GM23338 (cell line): Measurements from ENCODE around the gene CDK5. TPM values are rescaled to one million over a fixed set of nuclear protein-coding genes. Genes with fewer than 3 reads are reported as not detected.

ENCODE experiments used
- ATAC-seq: fragments of 200-7000 bp; cut with Tn5 transposase; 3 replicates; pipeline ENCODE4 v1.9.1; 2020
- DNase-seq: peaks from one replicate; pipeline ENCODE4 v3.0.0-alpha.2; 2015; ENCODE audit warnings: low spot score
- H2AFZ ChIP-seq: fragments of 200-600 bp; sonication (generic); 2 replicates; pipeline ENCODE4 v1.8.0; 2016; ENCODE audit warnings: antibody characterized with exemption, mild to moderate bottlenecking, moderate library complexity
- H3F3A ChIP-seq: fragments of 200-600 bp; sonication (generic); replicated peaks from 2 replicates; pipeline ENCODE4 v1.8.0; 2017; ENCODE audit warnings: antibody characterized with exemption, mixed run types, low read depth
- H3K27ac ChIP-seq: fragments of 200-600 bp; sonication (generic); 2 replicates; pipeline ENCODE4 v1.6.1; 2016; ENCODE audit warnings: low read depth
- H3K27me3 ChIP-seq: fragments of 200-600 bp; sonication (generic); 2 replicates; pipeline ENCODE4 v1.8.0; 2016; ENCODE audit warnings: mild to moderate bottlenecking, mixed run types, moderate library complexity; ENCODE audit not compliant: insufficient read depth
- H3K36me3 ChIP-seq: fragments of 200-600 bp; sonication (generic); 2 replicates; pipeline ENCODE4 v1.8.0; 2016; ENCODE audit warnings: mild to moderate bottlenecking; ENCODE audit not compliant: insufficient read depth
- H3K4me1 ChIP-seq: fragments of 200-600 bp; sonication (generic); 2 replicates; pipeline ENCODE4 v1.8.0; 2016; ENCODE audit warnings: mild to moderate bottlenecking, moderate library complexity; ENCODE audit not compliant: insufficient read depth
- H3K4me2 ChIP-seq: fragments of 200-600 bp; sonication (generic); 2 replicates; pipeline ENCODE4 v1.7.1; 2017; ENCODE audit warnings: mixed run types
- H3K4me3 ChIP-seq: fragments of 200-600 bp; sonication (generic); 2 replicates; pipeline ENCODE4 v1.6.1; 2016; ENCODE audit warnings: mixed run types
- H3K79me2 ChIP-seq: fragments of 200-600 bp; sonication (generic); replicated peaks from 2 replicates; pipeline ENCODE4 v1.8.0; 2017; ENCODE audit warnings: mild to moderate bottlenecking; ENCODE audit not compliant: insufficient read depth
- H3K9me2 ChIP-seq: fragments of 200-600 bp; sonication (generic); 2 replicates; pipeline ENCODE4 v1.8.0; 2017; ENCODE audit not compliant: insufficient read depth
- H4K20me1 ChIP-seq: fragments of 200-600 bp; sonication (generic); replicated peaks from 2 replicates; pipeline ENCODE4 v1.8.0; 2017; ENCODE audit warnings: mild to moderate bottlenecking; ENCODE audit not compliant: insufficient read depth
- H3K27ac Mint-ChIP-seq: 2 replicates; pipeline ENCODE4 v1.8.0; 2020; ENCODE audit warnings: inconsistent platforms, mild to moderate bottlenecking, moderate library complexity, mixed read lengths
- H3K27me3 Mint-ChIP-seq: 3 replicates; pipeline ENCODE4 v1.8.0; 2022; ENCODE audit warnings: low read depth, mild to moderate bottlenecking, moderate library complexity, mixed read lengths, inconsistent platforms; ENCODE audit not compliant: insufficient read depth, poor library complexity
- H3K36me3 Mint-ChIP-seq: 3 replicates; pipeline ENCODE4 v1.8.0; 2021; ENCODE audit warnings: low read depth, mild to moderate bottlenecking, inconsistent platforms, moderate library complexity, mixed read lengths
- H3K4me1 Mint-ChIP-seq: 3 replicates; pipeline ENCODE4 v1.8.0; 2020; ENCODE audit warnings: mild to moderate bottlenecking, inconsistent platforms, mixed read lengths
- H3K4me3 Mint-ChIP-seq: 3 replicates; pipeline ENCODE4 v1.8.0; 2021; ENCODE audit warnings: moderate library complexity, mild to moderate bottlenecking, inconsistent platforms, mixed read lengths
- H3K9me3 Mint-ChIP-seq: 3 replicates; pipeline ENCODE4 v1.8.0; 2020; ENCODE audit warnings: moderate library complexity, mild to moderate bottlenecking, inconsistent platforms, mixed read lengths
- CREB1 ChIP-seq: fragments of 250-450 bp; sonication (Bioruptor Pico); IDR thresholded peaks from 2 replicates; pipeline ENCODE4 v1.5.0; 2020; ENCODE audit warnings: low read depth, mild to moderate bottlenecking, moderate library complexity
- JUNB ChIP-seq: IDR thresholded peaks from one replicate; pipeline ENCODE4 v1.6.1; 2016; ENCODE audit warnings: antibody characterized with exemption; ENCODE audit not compliant: unreplicated experiment
- STAT1 ChIP-seq: IDR thresholded peaks from one replicate; pipeline ENCODE4 v1.6.1; 2016; ENCODE audit warnings: antibody characterized with exemption; ENCODE audit not compliant: unreplicated experiment
- ZNF331 ChIP-seq: fragments of 250-450 bp; sonication (Bioruptor Pico); IDR thresholded peaks from 2 replicates; pipeline ENCODE4 v1.5.0; 2020; ENCODE audit warnings: low read depth, mild to moderate bottlenecking, moderate library complexity
- polyA plus RNA-seq: library from polyadenylated mRNA; unstranded; fragments of >200 nt; fragmentation: Nextera tagmentation; extraction: Ambion mirVana; gene quantifications from 2 replicates; pipeline ENCODE4 v1.2.1, GENCODE V29; 2016
- total RNA-seq: library from RNA; depleted of rRNA; stranded (reverse); fragments of >200 nt; shearing (Covaris generic); gene quantifications from 2 replicates; pipeline ENCODE4 v1.2.3, GENCODE V29; 2014
- TF ChIP-seq, protein P1 (sequence below): fragments of 250-450 bp; sonication (Bioruptor Pico); IDR thresholded peaks from 2 replicates; pipeline ENCODE4 v1.5.0; 2020; ENCODE audit warnings: mild to moderate bottlenecking, moderate library complexity
- TF ChIP-seq, protein P2 (sequence below): IDR thresholded peaks from one replicate; pipeline ENCODE4 v1.6.1; 2018; ENCODE audit warnings: antibody characterized with exemption; ENCODE audit not compliant: unreplicated experiment
- TF ChIP-seq, protein P3 (sequence below): IDR thresholded peaks from 2 replicates; pipeline ENCODE4 v1.6.1; 2016; ENCODE audit warnings: antibody characterized with exemption
- TF ChIP-seq, protein P4 (sequence below), 2 experiments: fragments of 200-600 bp in 1 of 2; sonication (generic) in 1 of 2; conservative IDR thresholded peaks; 2 replicates each; pipeline versions ENCODE4 v1.5.1 to v1.6.1; 2016 to 2017; ENCODE audit warnings: antibody characterized with exemption in 2 of 2, low read depth in 2 of 2, mild to moderate bottlenecking in 2 of 2, moderate library complexity in 1 of 2

Gene CDK5
- total and polyA plus RNA-seq, 2 experiments from 2014 or later: 19.8 to 27.1 TPM

DNA sequence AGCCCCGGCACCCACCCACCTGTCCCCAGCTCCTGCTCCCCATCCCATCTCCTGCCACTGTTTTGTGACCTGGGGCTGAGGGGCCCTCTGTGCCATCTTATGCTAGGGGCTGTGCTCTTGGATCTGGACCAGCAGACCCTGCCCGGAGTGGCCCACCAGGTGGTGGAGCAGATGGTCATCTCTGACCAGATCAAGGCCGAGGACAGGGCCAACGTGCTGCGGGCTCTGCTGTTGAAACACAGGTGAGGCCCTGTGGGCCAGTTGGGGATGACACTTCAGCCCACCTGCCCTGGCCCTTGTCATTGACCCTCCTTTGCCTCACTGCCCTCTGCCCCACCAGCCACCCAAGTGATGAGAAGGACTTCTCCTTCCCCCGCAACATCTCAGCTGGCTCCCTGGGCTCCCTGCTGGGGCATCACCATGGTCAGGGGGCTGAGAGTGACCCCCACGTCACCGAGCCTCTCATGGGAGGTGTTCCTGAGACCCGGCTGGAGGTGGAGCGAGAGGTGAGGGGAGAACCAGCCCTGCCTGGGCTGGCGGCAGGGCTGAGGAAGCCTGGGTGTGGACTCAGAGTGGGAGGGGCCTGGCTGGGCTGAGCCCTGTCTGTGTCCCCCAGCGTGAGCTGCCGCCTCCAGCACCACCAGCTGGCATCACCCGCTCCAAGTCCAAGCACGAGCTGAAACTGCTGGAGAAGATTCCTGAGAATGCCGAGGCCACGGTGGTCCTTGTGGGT lies 12.3 kb upstream of the CDK5 start:
- Histone ChIP-seq H3K4me3 (no peak overlapping the region), H3K4me2 (no peak overlapping the region), H4K20me1 (no peaks in the 10 kb centered on the region; the same call in 1 of the 2 replicates), H3K4me1 (peaks cover 9% of the 10 kb centered on the region), H3K36me3 (peaks cover 14% of the 10 kb centered on the region), H3F3A (0 out of 2 replicates have a peak, but pooled peaks cover 5% of the 10 kb centered on the region), H2AFZ (no peak overlapping the region), H3K27ac (no peak overlapping the region), H3K79me2 (no peaks in the 10 kb centered on the region), H3K9me2 (no peaks in the 10 kb centered on the region), H3K27me3 (no peaks in the 10 kb centered on the region)
- Mint-ChIP-seq H3K27me3 (peaks cover 28% of the 10 kb centered on the region), H3K4me1 (peaks cover 12% of the 10 kb centered on the region), H3K27ac (no peak overlapping the region), H3K9me3 (no peaks in the 10 kb centered on the region), H3K36me3 (peaks cover 65% of the 10 kb centered on the region), H3K4me3 (no peak overlapping the region)
- no peak for DNase-seq
- TF ChIP-seq JUNB (no peak), CREB1 (CRISPR knock-in tag) (no peak), STAT1 (no peak), ZNF331 (CRISPR knock-in tag) (no peak)
- TF ChIP-seq, protein P1, sequence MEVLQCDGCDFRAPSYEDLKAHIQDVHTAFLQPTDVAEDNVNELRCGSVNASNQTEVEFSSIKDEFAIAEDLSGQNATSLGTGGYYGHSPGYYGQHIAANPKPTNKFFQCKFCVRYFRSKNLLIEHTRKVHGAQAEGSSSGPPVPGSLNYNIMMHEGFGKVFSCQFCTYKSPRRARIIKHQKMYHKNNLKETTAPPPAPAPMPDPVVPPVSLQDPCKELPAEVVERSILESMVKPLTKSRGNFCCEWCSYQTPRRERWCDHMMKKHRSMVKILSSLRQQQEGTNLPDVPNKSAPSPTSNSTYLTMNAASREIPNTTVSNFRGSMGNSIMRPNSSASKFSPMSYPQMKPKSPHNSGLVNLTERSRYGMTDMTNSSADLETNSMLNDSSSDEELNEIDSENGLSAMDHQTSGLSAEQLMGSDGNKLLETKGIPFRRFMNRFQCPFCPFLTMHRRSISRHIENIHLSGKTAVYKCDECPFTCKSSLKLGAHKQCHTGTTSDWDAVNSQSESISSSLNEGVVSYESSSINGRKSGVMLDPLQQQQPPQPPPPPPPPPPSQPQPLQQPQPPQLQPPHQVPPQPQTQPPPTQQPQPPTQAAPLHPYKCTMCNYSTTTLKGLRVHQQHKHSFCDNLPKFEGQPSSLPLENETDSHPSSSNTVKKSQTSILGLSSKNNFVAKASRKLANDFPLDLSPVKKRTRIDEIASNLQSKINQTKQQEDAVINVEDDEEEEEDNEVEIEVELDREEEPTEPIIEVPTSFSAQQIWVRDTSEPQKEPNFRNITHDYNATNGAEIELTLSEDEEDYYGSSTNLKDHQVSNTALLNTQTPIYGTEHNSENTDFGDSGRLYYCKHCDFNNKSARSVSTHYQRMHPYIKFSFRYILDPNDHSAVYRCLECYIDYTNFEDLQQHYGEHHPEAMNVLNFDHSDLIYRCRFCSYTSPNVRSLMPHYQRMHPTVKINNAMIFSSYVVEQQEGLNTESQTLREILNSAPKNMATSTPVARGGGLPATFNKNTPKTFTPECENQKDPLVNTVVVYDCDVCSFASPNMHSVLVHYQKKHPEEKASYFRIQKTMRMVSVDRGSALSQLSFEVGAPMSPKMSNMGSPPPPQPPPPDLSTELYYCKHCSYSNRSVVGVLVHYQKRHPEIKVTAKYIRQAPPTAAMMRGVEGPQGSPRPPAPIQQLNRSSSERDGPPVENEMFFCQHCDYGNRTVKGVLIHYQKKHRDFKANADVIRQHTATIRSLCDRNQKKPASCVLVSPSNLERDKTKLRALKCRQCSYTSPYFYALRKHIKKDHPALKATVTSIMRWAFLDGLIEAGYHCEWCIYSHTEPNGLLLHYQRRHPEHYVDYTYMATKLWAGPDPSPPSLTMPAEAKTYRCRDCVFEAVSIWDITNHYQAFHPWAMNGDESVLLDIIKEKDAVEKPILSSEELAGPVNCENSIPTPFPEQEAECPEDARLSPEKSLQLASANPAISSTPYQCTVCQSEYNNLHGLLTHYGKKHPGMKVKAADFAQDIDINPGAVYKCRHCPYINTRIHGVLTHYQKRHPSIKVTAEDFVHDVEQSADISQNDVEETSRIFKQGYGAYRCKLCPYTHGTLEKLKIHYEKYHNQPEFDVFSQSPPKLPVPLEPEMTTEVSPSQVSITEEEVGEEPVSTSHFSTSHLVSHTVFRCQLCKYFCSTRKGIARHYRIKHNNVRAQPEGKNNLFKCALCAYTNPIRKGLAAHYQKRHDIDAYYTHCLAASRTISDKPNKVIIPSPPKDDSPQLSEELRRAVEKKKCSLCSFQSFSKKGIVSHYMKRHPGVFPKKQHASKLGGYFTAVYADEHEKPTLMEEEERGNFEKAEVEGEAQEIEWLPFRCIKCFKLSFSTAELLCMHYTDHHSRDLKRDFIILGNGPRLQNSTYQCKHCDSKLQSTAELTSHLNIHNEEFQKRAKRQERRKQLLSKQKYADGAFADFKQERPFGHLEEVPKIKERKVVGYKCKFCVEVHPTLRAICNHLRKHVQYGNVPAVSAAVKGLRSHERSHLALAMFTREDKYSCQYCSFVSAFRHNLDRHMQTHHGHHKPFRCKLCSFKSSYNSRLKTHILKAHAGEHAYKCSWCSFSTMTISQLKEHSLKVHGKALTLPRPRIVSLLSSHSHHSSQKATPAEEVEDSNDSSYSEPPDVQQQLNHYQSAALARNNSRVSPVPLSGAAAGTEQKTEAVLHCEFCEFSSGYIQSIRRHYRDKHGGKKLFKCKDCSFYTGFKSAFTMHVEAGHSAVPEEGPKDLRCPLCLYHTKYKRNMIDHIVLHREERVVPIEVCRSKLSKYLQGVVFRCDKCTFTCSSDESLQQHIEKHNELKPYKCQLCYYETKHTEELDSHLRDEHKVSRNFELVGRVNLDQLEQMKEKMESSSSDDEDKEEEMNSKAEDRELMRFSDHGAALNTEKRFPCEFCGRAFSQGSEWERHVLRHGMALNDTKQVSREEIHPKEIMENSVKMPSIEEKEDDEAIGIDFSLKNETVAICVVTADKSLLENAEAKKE (CRISPR knock-in tag): no peak
- TF ChIP-seq, protein P2, sequence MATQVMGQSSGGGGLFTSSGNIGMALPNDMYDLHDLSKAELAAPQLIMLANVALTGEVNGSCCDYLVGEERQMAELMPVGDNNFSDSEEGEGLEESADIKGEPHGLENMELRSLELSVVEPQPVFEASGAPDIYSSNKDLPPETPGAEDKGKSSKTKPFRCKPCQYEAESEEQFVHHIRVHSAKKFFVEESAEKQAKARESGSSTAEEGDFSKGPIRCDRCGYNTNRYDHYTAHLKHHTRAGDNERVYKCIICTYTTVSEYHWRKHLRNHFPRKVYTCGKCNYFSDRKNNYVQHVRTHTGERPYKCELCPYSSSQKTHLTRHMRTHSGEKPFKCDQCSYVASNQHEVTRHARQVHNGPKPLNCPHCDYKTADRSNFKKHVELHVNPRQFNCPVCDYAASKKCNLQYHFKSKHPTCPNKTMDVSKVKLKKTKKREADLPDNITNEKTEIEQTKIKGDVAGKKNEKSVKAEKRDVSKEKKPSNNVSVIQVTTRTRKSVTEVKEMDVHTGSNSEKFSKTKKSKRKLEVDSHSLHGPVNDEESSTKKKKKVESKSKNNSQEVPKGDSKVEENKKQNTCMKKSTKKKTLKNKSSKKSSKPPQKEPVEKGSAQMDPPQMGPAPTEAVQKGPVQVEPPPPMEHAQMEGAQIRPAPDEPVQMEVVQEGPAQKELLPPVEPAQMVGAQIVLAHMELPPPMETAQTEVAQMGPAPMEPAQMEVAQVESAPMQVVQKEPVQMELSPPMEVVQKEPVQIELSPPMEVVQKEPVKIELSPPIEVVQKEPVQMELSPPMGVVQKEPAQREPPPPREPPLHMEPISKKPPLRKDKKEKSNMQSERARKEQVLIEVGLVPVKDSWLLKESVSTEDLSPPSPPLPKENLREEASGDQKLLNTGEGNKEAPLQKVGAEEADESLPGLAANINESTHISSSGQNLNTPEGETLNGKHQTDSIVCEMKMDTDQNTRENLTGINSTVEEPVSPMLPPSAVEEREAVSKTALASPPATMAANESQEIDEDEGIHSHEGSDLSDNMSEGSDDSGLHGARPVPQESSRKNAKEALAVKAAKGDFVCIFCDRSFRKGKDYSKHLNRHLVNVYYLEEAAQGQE: no peak
- TF ChIP-seq, protein P3, sequence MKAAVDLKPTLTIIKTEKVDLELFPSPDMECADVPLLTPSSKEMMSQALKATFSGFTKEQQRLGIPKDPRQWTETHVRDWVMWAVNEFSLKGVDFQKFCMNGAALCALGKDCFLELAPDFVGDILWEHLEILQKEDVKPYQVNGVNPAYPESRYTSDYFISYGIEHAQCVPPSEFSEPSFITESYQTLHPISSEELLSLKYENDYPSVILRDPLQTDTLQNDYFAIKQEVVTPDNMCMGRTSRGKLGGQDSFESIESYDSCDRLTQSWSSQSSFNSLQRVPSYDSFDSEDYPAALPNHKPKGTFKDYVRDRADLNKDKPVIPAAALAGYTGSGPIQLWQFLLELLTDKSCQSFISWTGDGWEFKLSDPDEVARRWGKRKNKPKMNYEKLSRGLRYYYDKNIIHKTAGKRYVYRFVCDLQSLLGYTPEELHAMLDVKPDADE: no peak
- TF ChIP-seq, protein P4, sequence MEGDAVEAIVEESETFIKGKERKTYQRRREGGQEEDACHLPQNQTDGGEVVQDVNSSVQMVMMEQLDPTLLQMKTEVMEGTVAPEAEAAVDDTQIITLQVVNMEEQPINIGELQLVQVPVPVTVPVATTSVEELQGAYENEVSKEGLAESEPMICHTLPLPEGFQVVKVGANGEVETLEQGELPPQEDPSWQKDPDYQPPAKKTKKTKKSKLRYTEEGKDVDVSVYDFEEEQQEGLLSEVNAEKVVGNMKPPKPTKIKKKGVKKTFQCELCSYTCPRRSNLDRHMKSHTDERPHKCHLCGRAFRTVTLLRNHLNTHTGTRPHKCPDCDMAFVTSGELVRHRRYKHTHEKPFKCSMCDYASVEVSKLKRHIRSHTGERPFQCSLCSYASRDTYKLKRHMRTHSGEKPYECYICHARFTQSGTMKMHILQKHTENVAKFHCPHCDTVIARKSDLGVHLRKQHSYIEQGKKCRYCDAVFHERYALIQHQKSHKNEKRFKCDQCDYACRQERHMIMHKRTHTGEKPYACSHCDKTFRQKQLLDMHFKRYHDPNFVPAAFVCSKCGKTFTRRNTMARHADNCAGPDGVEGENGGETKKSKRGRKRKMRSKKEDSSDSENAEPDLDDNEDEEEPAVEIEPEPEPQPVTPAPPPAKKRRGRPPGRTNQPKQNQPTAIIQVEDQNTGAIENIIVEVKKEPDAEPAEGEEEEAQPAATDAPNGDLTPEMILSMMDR (conservative IDR thresholded peaks at IDR 0.05; ENCODE audit: low read depth in 2 of 2): no peak
- ATAC-seq: no peak
